HG02943 (cell line): ENCODE measurements around the gene SPIRE2.
"Not testable (repeated sequence)": the region's sequence is repeated elsewhere in the genome, so short reads cannot be mapped to it uniquely, and the experiment has no call there.

ENCODE experiments used
- ATAC-seq: cut with Tn5 transposase; IDR thresholded peaks from one replicate; pipeline ENCODE4 v1.9.1; 2021; ENCODE audit warnings: mild to moderate bottlenecking, low read depth, moderate library complexity; ENCODE audit not compliant: unreplicated experiment

SPIRE2 gene

GRCh38 chr16:89911375-89911774, 83.1 kb downstream of the SPIRE2 start:
- no peak for ATAC-seq

- ATAC-seq, result no peak
Measured at GRCh38 chr16:89912143-89912542, 83.9 kb downstream of the SPIRE2 start.

- no peak for ATAC-seq
Measured at GRCh38 chr16:89912627-89913026, 84.4 kb downstream of the SPIRE2 start.

- no peak for ATAC-seq
Measured at GRCh38 chr16:89913408-89914387, 85.4 kb downstream of the SPIRE2 start.

GRCh38 chr16:89914642-89915285, 86.5 kb downstream of the SPIRE2 start:
- not testable (repeated sequence) for ATAC-seq

GRCh38 chr16:89915303-89916232, 87.3 kb downstream of the SPIRE2 start:
- no peak for ATAC-seq

GRCh38 chr16:89917773-89918452, 89.6 kb downstream of the SPIRE2 start:
- ATAC-seq, result peak; percentile 64

GRCh38 chr16:89918453-89919347, 90.4 kb downstream of the SPIRE2 start, which contains the start of gene MC1R:
TSS of gene MC1R (plus strand) at chr16:89918862. CDS start at chr16:89919259, 397 bp downstream.
- ATAC-seq, result no peak

GRCh38 chr16:89919535-89920406, 91.5 kb downstream of the SPIRE2 start:
- no peak for ATAC-seq

- no peak for ATAC-seq
Measured at GRCh38 chr16:89920723-89921122, 92.4 kb downstream of the SPIRE2 start.
